Sigmoid colon (tissue), 7 donors: Measurements from ENCODE around the gene IQSEC2. TPM values are rescaled to one million over a fixed set of nuclear protein-coding genes. Genes with fewer than 3 reads are reported as not detected.

ENCODE experiments used
- DNase-seq: peaks from one replicate; pipeline ENCODE4 v3.0.0-alpha.2; 2019
- H3K27ac ChIP-seq, 4 donors: fragments of 200-600 bp; sonication (generic); one replicate each; pipeline ENCODE4 v1.5.1; 2016 to 2019; ENCODE audit warnings: mild to moderate bottlenecking in 1 of 4
- H3K27me3 ChIP-seq, 3 donors: fragments of 200-600 bp; sonication (generic); one replicate each; pipeline ENCODE4 v1.5.1; 2019; ENCODE audit warnings: mild to moderate bottlenecking in 1 of 3
- H3K36me3 ChIP-seq, 4 donors: fragments of 200-600 bp; sonication (generic); one replicate each; pipeline ENCODE4 v1.5.1; 2016 to 2019
- H3K4me1 ChIP-seq, 4 donors: fragments of 200-600 bp; sonication (generic); one replicate each; pipeline ENCODE4 v1.5.1; 2017 to 2019
- H3K4me3 ChIP-seq, 4 donors: fragments of 200-600 bp; sonication (generic); one replicate each; pipeline ENCODE4 v1.5.1; 2017 to 2019; ENCODE audit warnings: mild to moderate bottlenecking in 2 of 4, moderate library complexity in 1 of 4
- H3K9me3 ChIP-seq, 4 donors: fragments of 200-600 bp in 3 of 4; sonication (generic) in 3 of 4; one replicate each; pipeline versions ENCODE4 v1.5.1 to v1.6.1; 2013 to 2019
- CTCF ChIP-seq, 4 experiments: fragments of 450-650 bp in 3 of 4; fragments of 200-600 bp in 1 of 4; IDR thresholded peaks; one replicate each; pipeline ENCODE4 v1.5.1; 2016 to 2019; ENCODE audit warnings: antibody characterized with exemption in 4 of 4, mild to moderate bottlenecking in 3 of 4, moderate library complexity in 2 of 4
- EP300 ChIP-seq, 4 donors: sonication (generic); formaldehyde crosslinking; IDR thresholded peaks; one replicate each; pipeline ENCODE4 v1.6.1; 2017; ENCODE audit warnings: antibody characterized with exemption in 4 of 4
- POLR2A ChIP-seq, 2 donors: fragments of 450-650 bp; IDR thresholded peaks; one replicate each; pipeline ENCODE4 v1.6.1; 2016; ENCODE audit warnings: antibody characterized with exemption in 2 of 2, mild to moderate bottlenecking in 2 of 2, moderate library complexity in 2 of 2
- POLR2AphosphoS5 ChIP-seq, 4 donors: sonication (generic); formaldehyde crosslinking; IDR thresholded peaks; one replicate each; pipeline ENCODE4 v1.6.1; 2017; ENCODE audit warnings: antibody characterized with exemption in 4 of 4
- WGBS, 2 donors: extraction: QIAGEN DNeasy Blood & Tissue Kit; methylation state at CpG; one replicate each; pipeline ENCODE4 v1.1.7; 2013; 5-methylcytosine and 5-hydroxymethylcytosine counted together
- intact Hi-C: fragments of 100-400 bp; cut with DNase I; formaldehyde crosslinking; loops from one replicate; pipeline ENCODE4 v1.15.1; 2023
- polyA plus RNA-seq, 3 donors: library from polyadenylated mRNA; stranded (reverse); fragments of 200-250 nt; gene quantifications; one replicate each; pipeline ENCODE4 v1.2.3, GENCODE V29; 2013
- total RNA-seq, 4 donors: library from RNA; depleted of rRNA; stranded (reverse); fragments of >200 nt; gene quantifications; one replicate each; pipeline ENCODE4 v1.1.0, GENCODE V29; 2016
- donor health status: healthy with polysubstance abuse.
- donor health status: Bipolar disorder and iron deficiency.
- donor health status: healthy.

IQSEC2 gene
- total and polyA plus RNA-seq, 7 donors = 13.6 to 27.5 (median 19.7) TPM

GRCh38 chrX:53317365-53318069 lies 36.1 kb upstream of the IQSEC2 start:
- peak; percentile 83 for DNase-seq
- peaks cover 0 to 31% (median 14%) of the 10 kb centered on the region in 4 donors for H3K4me1 ChIP-seq
- H3K36me3 ChIP-seq = no peaks in the 10 kb centered on the region
- peaks cover 0 to 8% (median 0%) of the 10 kb centered on the region in 3 donors for H3K27me3 ChIP-seq
- H3K4me3 ChIP-seq = no peak overlapping the region
- H3K27ac ChIP-seq = no peak overlapping the region
- no peak for TF ChIP-seq POLR2AphosphoS5 (IDR thresholded peaks at IDR 0.05)
- TF ChIP-seq POLR2A (IDR thresholded peaks at IDR 0.05) = no peak
- peak; percentile 46 to 68 (median 58) for TF ChIP-seq CTCF (IDR thresholded peaks at IDR 0.05)
- intact Hi-C loops = loop anchor here (5.0 kb wide), 2 partner anchors 35 to 165 kb away; partner anchors contain the start of gene IQSEC2
- H3K9me3 ChIP-seq = no peaks in the 10 kb centered on the region
- 5 to 10% methylated on average over 10 of the region's 10 CpGs for WGBS, 2 donors

DNA sequence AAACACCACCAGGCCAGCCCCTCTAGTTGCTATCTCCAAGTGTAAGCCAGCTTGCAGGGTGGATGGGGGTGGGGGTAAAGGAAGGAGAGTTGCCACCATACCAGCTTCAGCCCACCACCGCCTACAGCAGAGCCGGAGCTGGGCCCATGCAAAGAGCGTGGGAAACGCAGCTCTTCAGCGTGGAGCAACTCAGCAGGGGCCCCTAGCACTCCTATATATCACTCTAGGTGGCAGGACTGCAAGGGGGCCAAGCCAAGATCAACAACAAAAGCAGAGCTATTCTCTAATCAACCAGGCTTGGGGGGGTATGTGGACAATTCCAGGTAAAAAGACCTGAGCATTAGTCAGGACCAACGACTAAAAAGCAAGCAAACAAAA lies 35.5 kb upstream of the IQSEC2 start:
- 71 to 73% methylated on average over 6 of the region's 6 CpGs for WGBS, 2 donors
- H3K4me3 ChIP-seq = no peak overlapping the region
- H3K4me1 ChIP-seq = peaks cover 0 to 31% (median 14%) of the 10 kb centered on the region in 4 donors
- intact Hi-C loops = loop anchor here (5.0 kb wide), 2 partner anchors 35 to 165 kb away; partner anchors contain the start of gene IQSEC2
- TF ChIP-seq EP300 (IDR thresholded peaks at IDR 0.05) (no peak), CTCF (IDR thresholded peaks at IDR 0.05) (no peak), POLR2A (IDR thresholded peaks at IDR 0.05) (no peak), POLR2AphosphoS5 (IDR thresholded peaks at IDR 0.05) (no peak)
- no peak overlapping the region for H3K27ac ChIP-seq
- peaks cover 0 to 8% (median 0%) of the 10 kb centered on the region in 3 donors for H3K27me3 ChIP-seq
- no peaks in the 10 kb centered on the region for H3K36me3 ChIP-seq
- DNase-seq = no peak
- no peaks in the 10 kb centered on the region for H3K9me3 ChIP-seq

DNA sequence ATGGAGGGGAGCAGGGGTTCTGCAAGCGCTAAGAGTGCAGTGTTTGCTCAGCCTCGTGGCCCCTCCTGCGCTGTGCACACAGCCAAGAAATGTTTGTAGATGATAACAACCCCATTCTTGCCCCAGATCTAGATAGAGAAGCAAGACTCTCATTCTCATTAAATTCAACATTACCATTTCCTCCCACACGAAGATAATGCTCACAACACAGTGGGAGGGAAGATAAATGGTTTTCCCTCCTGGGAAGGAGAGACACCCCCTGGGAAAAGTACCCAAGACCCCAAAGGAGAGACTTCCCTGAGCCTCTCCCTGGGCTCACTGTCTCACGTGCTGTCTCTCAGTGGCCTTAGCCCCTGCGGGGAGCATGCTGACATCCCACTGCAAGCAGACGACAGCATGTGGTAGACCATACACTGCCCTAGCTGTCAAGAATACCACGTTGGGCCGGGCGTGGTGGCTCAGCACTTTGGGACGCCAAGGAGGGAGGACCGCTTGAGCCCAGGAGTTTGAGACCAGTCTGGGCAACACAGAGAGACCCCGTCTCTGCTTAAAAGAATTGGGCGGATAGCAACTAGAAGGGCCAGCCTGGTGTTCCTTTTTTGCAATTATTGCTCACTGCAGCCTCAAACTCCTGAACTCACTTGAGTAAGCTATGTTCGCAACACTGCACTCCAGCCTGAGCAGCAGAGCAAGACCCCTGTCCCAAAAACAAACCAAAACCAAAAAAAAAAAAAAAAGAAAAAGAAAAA lies 34.9 kb upstream of the IQSEC2 start:
- TF ChIP-seq POLR2AphosphoS5 (IDR thresholded peaks at IDR 0.05) = no peak
- no peak for TF ChIP-seq CTCF (IDR thresholded peaks at IDR 0.05)
- no peak for TF ChIP-seq EP300 (IDR thresholded peaks at IDR 0.05)
- TF ChIP-seq POLR2A (IDR thresholded peaks at IDR 0.05) = no peak
- intact Hi-C loops = loop anchor here (5.0 kb wide), 2 partner anchors 34 to 166 kb away; partner anchors contain the start of gene IQSEC2
- no peak for DNase-seq
- Histone ChIP-seq H3K36me3 (no peaks in the 10 kb centered on the region), H3K4me3 (no peak overlapping the region), H3K9me3 (no peaks in the 10 kb centered on the region), H3K27ac (no peak overlapping the region), H3K27me3 (peaks cover 0 to 8% (median 0%) of the 10 kb centered on the region in 3 donors), H3K4me1 (peaks cover 0 to 31% (median 14%) of the 10 kb centered on the region in 4 donors)
- 78 to 83% methylated on average over 15 of the region's 15 CpGs for WGBS, 2 donors

GRCh38 chrX:53313728-53314105 lies 32.3 kb upstream of the IQSEC2 start:
- no peaks in the 10 kb centered on the region for H3K9me3 ChIP-seq
- no peaks in the 10 kb centered on the region for H3K27me3 ChIP-seq
- no peak overlapping the region for H3K27ac ChIP-seq
- 77 to 80% methylated on average over 5 of the region's 5 CpGs for WGBS, 2 donors
- DNase-seq = no peak
- intact Hi-C loops = loop anchor here (1.0 to 5.0 kb wide), 3 partner anchors 18 to 123 kb away; partner anchors contain the start of genes RIBC1 and SMC1A
- no peaks in the 10 kb centered on the region for H3K36me3 ChIP-seq
- H3K4me1 ChIP-seq = peaks cover 0 to 9% (median 4%) of the 10 kb centered on the region in 4 donors
- TF ChIP-seq POLR2A (IDR thresholded peaks at IDR 0.05) (no peak), CTCF (IDR thresholded peaks at IDR 0.05) (no peak), EP300 (IDR thresholded peaks at IDR 0.05) (no peak), POLR2AphosphoS5 (IDR thresholded peaks at IDR 0.05) (no peak)
- H3K4me3 ChIP-seq = no peak overlapping the region
